H1 (cell line): ENCODE measurements around the gene MAD2L2. TPM values are rescaled to one million over a fixed set of nuclear protein-coding genes. Genes with fewer than 3 reads are reported as not detected.

Experiments used
- CREB1 ChIP-seq: IDR thresholded peaks from 2 replicates; pipeline ENCODE4 v1.6.1; 2012; ENCODE audit warnings: inconsistent platforms
- EP300 ChIP-seq, 2 experiments: IDR thresholded peaks; 1 replicate in 1 of 2; 2 replicates in 1 of 2; pipeline ENCODE4 v1.6.1; 2011 to 2012; ENCODE audit warnings: low read depth in 2 of 2, low read length in 2 of 2, mild to moderate bottlenecking in 2 of 2, borderline replicate concordance in 1 of 2, inconsistent platforms in 1 of 2, moderate library complexity in 1 of 2
- JUN ChIP-seq: IDR thresholded peaks from 2 replicates; pipeline ENCODE4 v1.6.1; 2011; ENCODE audit warnings: low read depth, mild to moderate bottlenecking, improper control_type of control experiment, low read length
- MAFK ChIP-seq: IDR thresholded peaks from 2 replicates; pipeline ENCODE4 v1.6.1; 2012; ENCODE audit warnings: low read depth, mild to moderate bottlenecking, improper control_type of control experiment, low read length
- PHF8 ChIP-seq: fragments of 200-600 bp; sonication (generic); conservative IDR thresholded peaks from 2 replicates; pipeline ENCODE4 v1.7.1; 2012; ENCODE audit warnings: low read depth, mild to moderate bottlenecking, inconsistent platforms, low read length, moderate library complexity
- POLR2AphosphoS5 ChIP-seq: IDR thresholded peaks from 2 replicates; pipeline ENCODE4 v1.6.1; 2011; ENCODE audit warnings: low read depth, low read length
- POU5F1 ChIP-seq: IDR thresholded peaks from 2 replicates; pipeline ENCODE4 v1.6.1; 2011; ENCODE audit warnings: low read depth, mild to moderate bottlenecking, low read length, moderate library complexity
- RXRA ChIP-seq: IDR thresholded peaks from 2 replicates; pipeline ENCODE4 v1.6.1; 2011; ENCODE audit warnings: low read depth, mild to moderate bottlenecking, low read length, moderate library complexity; ENCODE audit not compliant: insufficient read depth
- SIN3A ChIP-seq, 2 experiments: IDR thresholded peaks in 1 of 2; conservative IDR thresholded peaks in 1 of 2; 2 replicates each; pipeline ENCODE4 v1.6.1; 2011 to 2012; ENCODE audit warnings: low read length in 2 of 2, improper control_type of control experiment in 1 of 2, low read depth in 1 of 2, mild to moderate bottlenecking in 1 of 2
- TAF1 ChIP-seq: IDR thresholded peaks from 2 replicates; pipeline ENCODE4 v1.6.1; 2011; ENCODE audit warnings: mild to moderate bottlenecking, low read depth, low read length
- polyA plus RNA-seq, 7 experiments: library from polyadenylated mRNA; depleted of rRNA in 3 of 7; stranded (reverse) in 5 of 7; unstranded in 2 of 7; fragments of >200 nt in 5 of 7; fragments of 200-250 nt in 2 of 7; gene quantifications; 1 replicate in 5 of 7; 2 replicates in 1 of 7; 4 replicates in 1 of 7; pipeline versions ENCODE4 v1.2.1 to v1.2.3, GENCODE V29; 2011 to 2013; ENCODE audit warnings: missing spikeins in 2 of 7, mixed read lengths in 2 of 7
- total RNA-seq: library from RNA; stranded (reverse); fragmentation: NEBNext Ultra II Directional; extraction: Animal tissue kit (Norgen Biotek cat#: 25700); gene quantifications from 2 replicates; pipeline ENCODE4 v1.2.1, GENCODE V29; 2021
- TF ChIP-seq, protein P1 (sequence below), 3 experiments: IDR thresholded peaks; 1 replicate in 2 of 3; 2 replicates in 1 of 3; pipeline versions ENCODE4 v1.5.1 to v1.6.1; 2011; ENCODE audit warnings: low read length in 3 of 3, mild to moderate bottlenecking in 3 of 3, inconsistent platforms in 2 of 3, low read depth in 1 of 3, moderate library complexity in 1 of 3; ENCODE audit not compliant: insufficient read depth in 1 of 3; ENCODE audit errors: control extremely low read depth in 1 of 3
- TF ChIP-seq, protein P2 (sequence below): IDR thresholded peaks from 2 replicates; pipeline ENCODE4 v1.6.1; 2012; ENCODE audit warnings: inconsistent platforms

Gene MAD2L2
- total and polyA plus RNA-seq, 2 of the 8 experiments (the other 6 are each of a cell fraction or from before 2014, with no cell fraction given), result 310 to 469 TPM

DNA sequence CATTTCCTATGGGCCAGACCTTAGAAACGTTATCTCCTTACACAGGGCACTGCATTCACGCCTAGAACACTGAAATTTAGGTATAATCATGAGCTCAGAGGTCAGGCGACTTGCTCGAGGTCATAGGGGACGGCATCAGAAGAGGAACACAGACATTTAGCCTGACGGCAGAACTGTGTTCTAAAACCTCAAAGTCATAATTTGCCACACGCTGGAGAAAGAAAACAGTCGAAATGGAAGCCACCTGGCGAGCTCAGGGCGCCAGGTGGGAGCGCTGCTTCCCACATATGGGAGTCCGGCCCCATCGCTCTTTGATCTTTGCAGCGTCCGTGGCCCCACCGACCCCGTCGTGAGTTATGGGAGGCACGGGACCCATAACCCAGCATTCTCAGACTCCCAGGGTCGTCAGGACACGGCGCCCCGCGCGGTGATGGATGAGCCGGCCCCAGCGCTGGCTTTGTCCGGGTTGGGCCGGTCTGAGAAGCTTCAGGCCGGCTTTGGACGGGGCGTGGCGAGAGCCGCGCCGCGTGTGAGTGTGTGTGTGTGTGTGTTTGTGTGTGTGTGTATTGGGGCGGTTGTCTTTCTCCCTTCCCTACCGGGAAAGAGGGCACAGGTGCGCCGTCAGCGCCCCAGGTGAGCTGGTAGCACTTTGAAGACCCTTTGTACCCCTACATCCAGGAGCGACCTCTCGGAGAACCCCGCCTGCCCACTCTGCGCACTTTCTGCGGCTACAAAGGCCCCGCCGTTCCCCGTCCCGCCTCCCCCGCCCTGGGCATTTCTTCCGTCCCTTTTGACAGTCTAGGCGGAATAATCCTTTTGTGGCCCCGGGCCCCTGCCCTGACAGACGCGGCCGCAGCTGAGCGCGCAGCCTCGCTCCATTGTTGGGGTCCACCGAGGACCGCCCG, 9.7 kb upstream of the MAD2L2 start (continued):
- TF ChIP-seq, protein P1, sequence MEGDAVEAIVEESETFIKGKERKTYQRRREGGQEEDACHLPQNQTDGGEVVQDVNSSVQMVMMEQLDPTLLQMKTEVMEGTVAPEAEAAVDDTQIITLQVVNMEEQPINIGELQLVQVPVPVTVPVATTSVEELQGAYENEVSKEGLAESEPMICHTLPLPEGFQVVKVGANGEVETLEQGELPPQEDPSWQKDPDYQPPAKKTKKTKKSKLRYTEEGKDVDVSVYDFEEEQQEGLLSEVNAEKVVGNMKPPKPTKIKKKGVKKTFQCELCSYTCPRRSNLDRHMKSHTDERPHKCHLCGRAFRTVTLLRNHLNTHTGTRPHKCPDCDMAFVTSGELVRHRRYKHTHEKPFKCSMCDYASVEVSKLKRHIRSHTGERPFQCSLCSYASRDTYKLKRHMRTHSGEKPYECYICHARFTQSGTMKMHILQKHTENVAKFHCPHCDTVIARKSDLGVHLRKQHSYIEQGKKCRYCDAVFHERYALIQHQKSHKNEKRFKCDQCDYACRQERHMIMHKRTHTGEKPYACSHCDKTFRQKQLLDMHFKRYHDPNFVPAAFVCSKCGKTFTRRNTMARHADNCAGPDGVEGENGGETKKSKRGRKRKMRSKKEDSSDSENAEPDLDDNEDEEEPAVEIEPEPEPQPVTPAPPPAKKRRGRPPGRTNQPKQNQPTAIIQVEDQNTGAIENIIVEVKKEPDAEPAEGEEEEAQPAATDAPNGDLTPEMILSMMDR (IDR thresholded peaks at IDR 0.05; ENCODE audit: control extremely low read depth in 1 of 3, insufficient read depth in 1 of 3, low read depth in 1 of 3, low read length in 3 of 3), result peak in 1 of 3 experiments; percentile 2; a peak in 1 of 4 replicates
- TF ChIP-seq TAF1 (peak; percentile 71), POLR2AphosphoS5 (peak; percentile 71), SIN3A (conservative IDR thresholded peaks at IDR 0.05 in 1 of 2, IDR thresholded peaks at IDR 0.05 in 1 of 2; ENCODE audit: low read depth in 1 of 2, low read length in 2 of 2) (peak; percentile 26 to 76; a peak in 2 of 4 replicates), POU5F1 (no peak), CREB1 (peak; percentile 24; the same call in 1 of the 2 replicates), EP300 (IDR thresholded peaks at IDR 0.05; ENCODE audit: borderline replicate concordance in 1 of 2, low read depth in 2 of 2, low read length in 2 of 2) (peak in 1 of 2 experiments; percentile 36; a peak in 1 of 3 replicates), MAFK (no peak), PHF8 (peak; percentile 9; the same call in 1 of the 2 replicates), JUN (0 out of 2 replicates have a peak, but pooled peaks have one; percentile 23), RXRA (no peak)
- TF ChIP-seq, protein P2, sequence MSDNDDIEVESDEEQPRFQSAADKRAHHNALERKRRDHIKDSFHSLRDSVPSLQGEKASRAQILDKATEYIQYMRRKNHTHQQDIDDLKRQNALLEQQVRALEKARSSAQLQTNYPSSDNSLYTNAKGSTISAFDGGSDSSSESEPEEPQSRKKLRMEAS, result 0 out of 2 replicates have a peak, but pooled peaks have one; percentile 31
